Esophagus muscularis mucosa (tissue), 4 donors: ENCODE data around the gene MANEA. TPM values are rescaled to one million over a fixed set of nuclear protein-coding genes. Genes with fewer than 3 reads are reported as not detected.

Source experiments
- DNase-seq: peaks from one replicate; pipeline ENCODE4 v3.0.0-alpha.2; 2017; ENCODE audit errors: extremely low spot score
- H3K27ac ChIP-seq, 4 donors: fragments of 200-600 bp; sonication (generic); replicated peaks in 1 of 4; 1 replicate in 3 of 4; 2 replicates in 1 of 4; pipeline ENCODE4 v1.5.1; 2016 to 2019; ENCODE audit warnings: mild to moderate bottlenecking in 1 of 4
- H3K27me3 ChIP-seq, 4 donors: fragments of 200-600 bp; sonication (generic); one replicate each; pipeline versions ENCODE4 v1.5.1 to v1.6.0; 2016 to 2019
- H3K36me3 ChIP-seq, 4 donors: fragments of 200-600 bp; sonication (generic); one replicate each; pipeline ENCODE4 v1.5.1; 2016 to 2019
- H3K4me1 ChIP-seq, 4 donors: fragments of 200-600 bp; sonication (generic); one replicate each; pipeline ENCODE4 v1.5.1; 2016 to 2019
- H3K4me3 ChIP-seq, 4 donors: fragments of 200-600 bp; sonication (generic); 1 replicate in 2 of 4; 2 replicates in 2 of 4; pipeline ENCODE4 v1.5.1; 2016 to 2019; ENCODE audit warnings: mild to moderate bottlenecking in 4 of 4, moderate library complexity in 1 of 4
- H3K9me3 ChIP-seq, 4 donors: fragments of 200-600 bp; sonication (generic); 1 replicate in 3 of 4; 2 replicates in 1 of 4; pipeline ENCODE4 v1.5.1; 2016 to 2019
- EP300 ChIP-seq: sonication (generic); formaldehyde crosslinking; IDR thresholded peaks from one replicate; pipeline ENCODE4 v1.6.1; 2017; ENCODE audit warnings: antibody characterized with exemption
- POLR2A ChIP-seq: fragments of 450-650 bp; IDR thresholded peaks from one replicate; pipeline ENCODE4 v1.6.1; 2017; ENCODE audit warnings: antibody characterized with exemption, moderate library complexity, mild to moderate bottlenecking, low read depth
- POLR2AphosphoS5 ChIP-seq, 2 donors: sonication (generic); formaldehyde crosslinking; IDR thresholded peaks; one replicate each; pipeline ENCODE4 v1.6.1; 2017; ENCODE audit warnings: antibody characterized with exemption in 2 of 2
- WGBS: methylation state at CpG from one replicate; pipeline ENCODE4 v1.1.5; 2018; 5-methylcytosine and 5-hydroxymethylcytosine counted together
- intact Hi-C: fragments of 100-400 bp; cut with DNase I; formaldehyde crosslinking; loops from one replicate; pipeline ENCODE4 v1.15.1; 2023
- total RNA-seq, 4 donors: library from RNA; depleted of rRNA; stranded (reverse); fragments of >200 nt; gene quantifications; one replicate each; pipeline versions ENCODE4 v1.1.0 to v1.2.1, GENCODE V29; 2016
- TF ChIP-seq, protein P1 (sequence below), 3 experiments: fragments of 200-600 bp in 2 of 3; fragments of 450-650 bp in 1 of 3; sonication (generic) in 2 of 3; IDR thresholded peaks; one replicate each; pipeline ENCODE4 v1.5.1; 2017 to 2019; ENCODE audit warnings: antibody characterized with exemption in 3 of 3, mild to moderate bottlenecking in 2 of 3, moderate library complexity in 1 of 3

The MANEA gene
- total RNA-seq, 4 donors from 2014 or later: 7.0 to 8.9 (median 7.8) TPM

DNA sequence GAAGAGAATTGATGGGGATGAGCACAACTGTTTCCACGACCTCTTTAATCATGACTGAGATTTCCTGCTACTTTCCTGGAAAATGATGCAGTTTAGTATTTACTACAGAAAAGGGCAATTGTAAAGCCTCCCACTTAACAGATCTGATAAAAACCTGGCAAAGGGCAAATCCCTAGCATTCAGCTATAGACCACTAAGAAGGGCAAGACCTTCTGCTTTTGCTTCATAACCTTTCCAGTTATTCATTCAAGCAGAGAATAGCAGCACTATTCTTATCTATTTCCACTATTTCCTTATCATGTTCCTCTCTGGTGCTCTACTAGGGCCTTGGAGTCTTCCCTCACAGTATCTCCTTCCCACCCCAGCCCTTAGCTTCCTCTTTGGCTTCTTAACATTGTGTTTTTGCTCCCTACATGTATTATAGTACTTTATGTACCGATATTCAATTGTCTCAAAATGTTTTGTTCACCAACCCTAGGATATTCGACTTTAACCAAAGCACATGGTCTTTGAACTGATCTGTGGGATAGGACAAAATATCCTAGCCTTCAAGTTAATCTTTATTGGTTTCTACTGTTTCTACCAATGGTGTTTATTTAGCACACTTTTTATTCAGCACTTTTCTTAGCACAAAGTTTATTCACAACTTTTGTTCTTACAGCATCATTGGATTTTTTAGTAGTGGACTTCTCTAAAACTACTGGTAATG is 32.7 kb upstream of the MANEA start:
- no peaks in the 10 kb centered on the region for H3K9me3 ChIP-seq
- no peak overlapping the region for H3K4me3 ChIP-seq
- peaks cover 0 to 7% (median 0%) of the 10 kb centered on the region in 4 donors for H3K4me1 ChIP-seq
- no peaks in the 10 kb centered on the region for H3K27me3 ChIP-seq
- no peaks in the 10 kb centered on the region for H3K36me3 ChIP-seq
- no peak for DNase-seq
- peak overlapping the region; percentile 47 to 56 (median 48) for H3K27ac ChIP-seq
- WGBS: 49% methylated on average over 3 of the region's 3 CpGs
- intact Hi-C loops: no loop called here
- TF ChIP-seq POLR2A (no peak), EP300 (no peak), POLR2AphosphoS5 (IDR thresholded peaks at IDR 0.05) (no peak)
- TF ChIP-seq, protein P1, sequence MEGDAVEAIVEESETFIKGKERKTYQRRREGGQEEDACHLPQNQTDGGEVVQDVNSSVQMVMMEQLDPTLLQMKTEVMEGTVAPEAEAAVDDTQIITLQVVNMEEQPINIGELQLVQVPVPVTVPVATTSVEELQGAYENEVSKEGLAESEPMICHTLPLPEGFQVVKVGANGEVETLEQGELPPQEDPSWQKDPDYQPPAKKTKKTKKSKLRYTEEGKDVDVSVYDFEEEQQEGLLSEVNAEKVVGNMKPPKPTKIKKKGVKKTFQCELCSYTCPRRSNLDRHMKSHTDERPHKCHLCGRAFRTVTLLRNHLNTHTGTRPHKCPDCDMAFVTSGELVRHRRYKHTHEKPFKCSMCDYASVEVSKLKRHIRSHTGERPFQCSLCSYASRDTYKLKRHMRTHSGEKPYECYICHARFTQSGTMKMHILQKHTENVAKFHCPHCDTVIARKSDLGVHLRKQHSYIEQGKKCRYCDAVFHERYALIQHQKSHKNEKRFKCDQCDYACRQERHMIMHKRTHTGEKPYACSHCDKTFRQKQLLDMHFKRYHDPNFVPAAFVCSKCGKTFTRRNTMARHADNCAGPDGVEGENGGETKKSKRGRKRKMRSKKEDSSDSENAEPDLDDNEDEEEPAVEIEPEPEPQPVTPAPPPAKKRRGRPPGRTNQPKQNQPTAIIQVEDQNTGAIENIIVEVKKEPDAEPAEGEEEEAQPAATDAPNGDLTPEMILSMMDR (IDR thresholded peaks at IDR 0.05): no peak

DNA sequence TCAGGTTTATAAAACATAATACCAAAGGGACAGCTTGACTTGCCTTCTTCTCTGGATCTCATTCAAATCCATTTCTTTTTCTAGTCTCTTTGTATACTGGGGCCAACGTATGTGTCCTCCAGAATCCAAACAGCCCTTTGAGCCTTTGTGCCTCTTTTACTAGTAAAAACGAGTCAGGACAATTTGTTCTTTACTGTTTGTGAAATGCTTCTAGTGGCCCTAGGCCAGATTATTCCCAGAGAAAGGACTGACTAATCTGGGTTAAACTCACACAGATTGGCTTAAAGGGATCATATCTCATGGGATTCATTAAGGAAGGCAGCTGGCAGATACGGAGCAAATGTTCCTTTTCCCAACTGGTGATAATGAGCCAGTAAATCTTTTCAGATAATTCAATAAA is 32.1 kb upstream of the MANEA start:
- peaks cover 0 to 7% (median 0%) of the 10 kb centered on the region in 4 donors for H3K4me1 ChIP-seq
- no peak for DNase-seq
- intact Hi-C loops: no loop called here
- peak overlapping the region; percentile 47 to 56 (median 48) for H3K27ac ChIP-seq
- no peaks in the 10 kb centered on the region for H3K27me3 ChIP-seq
- 36% methylated on average over 3 of the region's 3 CpGs for WGBS
- TF ChIP-seq POLR2AphosphoS5 (IDR thresholded peaks at IDR 0.05): peak in 1 of 2 donors; percentile 55
- TF ChIP-seq, protein P1 (IDR thresholded peaks at IDR 0.05): no peak
- H3K4me3 ChIP-seq: no peak overlapping the region
- no peaks in the 10 kb centered on the region for H3K9me3 ChIP-seq
- no peaks in the 10 kb centered on the region for H3K36me3 ChIP-seq

DNA sequence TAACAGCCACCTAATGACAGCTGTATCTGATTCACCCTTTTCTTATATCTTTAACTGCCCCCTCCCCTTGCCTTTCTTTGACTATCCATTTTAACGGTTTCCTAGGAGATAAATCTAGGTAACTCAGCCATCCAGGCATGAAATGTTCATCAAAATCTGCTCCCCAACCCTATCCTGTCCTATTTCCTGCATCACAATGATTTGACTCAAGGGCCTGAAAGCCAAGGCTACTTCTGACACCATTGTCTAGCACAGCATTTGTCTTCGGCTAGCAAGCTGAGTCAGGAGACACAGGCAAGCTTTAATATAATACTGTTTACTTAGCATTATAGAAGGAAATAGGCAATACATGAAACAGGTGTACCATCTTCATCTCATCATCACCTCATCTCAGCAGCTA is 31.6 kb upstream of the MANEA start:
- 69% methylated on average over 2 of the region's 2 CpGs for WGBS
- H3K36me3 ChIP-seq: no peaks in the 10 kb centered on the region
- no peak overlapping the region for H3K4me3 ChIP-seq
- no peaks in the 10 kb centered on the region for H3K27me3 ChIP-seq
- intact Hi-C loops: no loop called here
- no peak for DNase-seq
- peak overlapping the region in 1 of 4 donors; percentile 49 for H3K27ac ChIP-seq
- TF ChIP-seq POLR2A: no peak
- TF ChIP-seq EP300: no peak
- TF ChIP-seq, protein P1 (IDR thresholded peaks at IDR 0.05): no peak
- no peak for TF ChIP-seq POLR2AphosphoS5 (IDR thresholded peaks at IDR 0.05)
- H3K9me3 ChIP-seq: no peaks in the 10 kb centered on the region
- peaks cover 0 to 7% (median 0%) of the 10 kb centered on the region in 4 donors for H3K4me1 ChIP-seq

DNA sequence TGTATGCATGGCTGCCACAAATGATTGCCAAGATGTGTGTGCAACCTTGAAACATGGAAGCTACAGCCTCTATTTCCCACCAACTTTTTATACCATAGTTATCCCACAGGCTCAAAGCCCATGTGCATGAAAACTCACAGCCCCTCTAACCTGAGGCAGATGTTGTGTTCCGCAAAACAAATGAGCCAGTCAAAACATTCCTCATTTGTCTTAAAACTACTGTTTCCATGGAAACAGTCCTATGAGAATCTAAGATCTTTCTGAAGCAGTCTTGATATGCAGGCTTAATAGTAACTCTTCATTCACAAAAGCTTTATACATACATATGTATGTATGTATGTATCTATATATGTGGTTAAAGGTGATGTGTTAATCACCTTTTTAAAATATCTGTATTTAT is 31.2 kb upstream of the MANEA start:
- peaks cover 0 to 7% (median 0%) of the 10 kb centered on the region in 4 donors for H3K4me1 ChIP-seq
- no peaks in the 10 kb centered on the region for H3K27me3 ChIP-seq
- DNase-seq: no peak
- H3K9me3 ChIP-seq: no peaks in the 10 kb centered on the region
- intact Hi-C loops: no loop called here
- no peaks in the 10 kb centered on the region for H3K36me3 ChIP-seq
- no peak overlapping the region for H3K27ac ChIP-seq
- WGBS: 94% methylated on average over 1 of the region's 1 CpG
- TF ChIP-seq, protein P1 (IDR thresholded peaks at IDR 0.05): no peak
- TF ChIP-seq EP300: no peak
- no peak for TF ChIP-seq POLR2AphosphoS5 (IDR thresholded peaks at IDR 0.05)
- no peak for TF ChIP-seq POLR2A
- H3K4me3 ChIP-seq: no peak overlapping the region

DNA sequence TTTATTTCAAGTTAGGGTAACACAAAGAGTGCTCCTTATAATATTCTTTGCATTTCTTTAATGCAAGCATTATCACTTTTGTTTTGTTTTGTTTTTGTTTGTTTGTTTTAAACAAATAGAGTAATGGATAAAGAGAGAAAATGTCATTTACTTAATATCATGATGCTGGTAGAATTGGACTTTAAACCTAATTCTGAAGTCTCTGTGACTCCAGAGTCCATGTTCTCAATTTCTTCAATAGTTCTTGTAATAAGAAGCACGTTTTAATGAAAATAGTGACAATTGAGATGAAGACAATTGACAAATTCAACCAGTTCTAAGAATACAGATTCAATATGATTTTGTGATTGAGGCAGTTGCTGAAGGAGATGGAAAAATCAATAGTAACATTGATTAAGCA is 30.3 kb upstream of the MANEA start:
- peaks cover 0 to 7% (median 0%) of the 10 kb centered on the region in 4 donors for H3K4me1 ChIP-seq
- no peak overlapping the region for H3K27ac ChIP-seq
- TF ChIP-seq EP300: no peak
- TF ChIP-seq POLR2AphosphoS5 (IDR thresholded peaks at IDR 0.05): no peak
- TF ChIP-seq POLR2A: no peak
- TF ChIP-seq, protein P1 (IDR thresholded peaks at IDR 0.05): no peak
- H3K9me3 ChIP-seq: no peaks in the 10 kb centered on the region
- H3K27me3 ChIP-seq: no peaks in the 10 kb centered on the region
- WGBS: 65% methylated on average over 1 of the region's 1 CpG
- intact Hi-C loops: no loop called here
- H3K36me3 ChIP-seq: no peaks in the 10 kb centered on the region
- DNase-seq: no peak
- no peak overlapping the region for H3K4me3 ChIP-seq
